Osteocyte (in vitro differentiated cells): ENCODE results near the gene KPNA6. TPM values are rescaled to one million over a fixed set of nuclear protein-coding genes. Genes with fewer than 3 reads are reported as not detected.
"Not testable (repeated sequence)": the region's sequence is repeated elsewhere in the genome, so short reads cannot be mapped to it uniquely, and the experiment has no call there.

Experiments used
- DNase-seq: peaks from one replicate; pipeline ENCODE4 v3.0.0; 2021; ENCODE audit warnings: mixed read lengths; ENCODE audit not compliant: unreplicated experiment; ENCODE audit errors: extremely low spot score
- H3K27ac Mint-ChIP-seq: one replicate; pipeline ENCODE4 v1.8.0; 2021; ENCODE audit warnings: mild to moderate bottlenecking, mixed read lengths; ENCODE audit not compliant: unreplicated experiment
- H3K27me3 Mint-ChIP-seq: one replicate; pipeline ENCODE4 v1.8.0; 2021; ENCODE audit warnings: mixed read lengths; ENCODE audit not compliant: unreplicated experiment
- H3K36me3 Mint-ChIP-seq: one replicate; pipeline ENCODE4 v1.8.0; 2021; ENCODE audit warnings: mixed read lengths; ENCODE audit not compliant: unreplicated experiment
- H3K4me1 Mint-ChIP-seq: one replicate; pipeline ENCODE4 v1.8.0; 2021; ENCODE audit warnings: mixed read lengths; ENCODE audit not compliant: unreplicated experiment
- H3K4me3 Mint-ChIP-seq: one replicate; pipeline ENCODE4 v1.8.0; 2021; ENCODE audit warnings: mild to moderate bottlenecking, moderate library complexity, mixed read lengths; ENCODE audit not compliant: unreplicated experiment
- H3K9me3 Mint-ChIP-seq: one replicate; pipeline ENCODE4 v1.8.0; 2021; ENCODE audit warnings: mixed read lengths; ENCODE audit not compliant: unreplicated experiment
- total RNA-seq: library from RNA; stranded (reverse); gene quantifications from 2 replicates; pipeline ENCODE4 v1.2.1, GENCODE V29; 2021
- TF ChIP-seq, protein P1 (sequence below): fragments of 200-600 bp; sonication (generic); IDR thresholded peaks from 2 replicates; pipeline ENCODE4 v1.5.0; 2021; ENCODE audit warnings: antibody characterized with exemption, mild to moderate bottlenecking, moderate library complexity

Gene KPNA6
- total RNA-seq, 1 donor from 2014 or later, result 75.3 TPM

DNA sequence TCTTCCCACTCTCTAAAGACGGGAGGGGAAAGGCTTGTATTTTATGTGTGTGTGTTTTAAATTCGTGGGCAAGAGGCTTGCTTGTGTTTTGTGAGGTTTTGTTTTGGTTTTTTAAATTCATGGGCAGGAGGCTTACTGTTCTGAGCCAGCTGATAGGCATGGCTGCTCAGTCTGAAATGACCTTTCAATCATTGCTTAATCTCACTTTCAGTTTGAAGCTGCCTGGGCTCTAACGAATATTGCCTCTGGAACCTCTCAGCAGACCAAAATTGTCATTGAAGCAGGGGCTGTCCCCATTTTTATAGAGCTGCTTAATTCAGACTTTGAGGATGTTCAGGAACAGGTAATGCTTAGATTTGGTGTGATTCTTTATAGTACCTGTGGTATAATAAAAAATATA is 51.3 kb downstream of the KPNA6 start:
- TF ChIP-seq, protein P1, sequence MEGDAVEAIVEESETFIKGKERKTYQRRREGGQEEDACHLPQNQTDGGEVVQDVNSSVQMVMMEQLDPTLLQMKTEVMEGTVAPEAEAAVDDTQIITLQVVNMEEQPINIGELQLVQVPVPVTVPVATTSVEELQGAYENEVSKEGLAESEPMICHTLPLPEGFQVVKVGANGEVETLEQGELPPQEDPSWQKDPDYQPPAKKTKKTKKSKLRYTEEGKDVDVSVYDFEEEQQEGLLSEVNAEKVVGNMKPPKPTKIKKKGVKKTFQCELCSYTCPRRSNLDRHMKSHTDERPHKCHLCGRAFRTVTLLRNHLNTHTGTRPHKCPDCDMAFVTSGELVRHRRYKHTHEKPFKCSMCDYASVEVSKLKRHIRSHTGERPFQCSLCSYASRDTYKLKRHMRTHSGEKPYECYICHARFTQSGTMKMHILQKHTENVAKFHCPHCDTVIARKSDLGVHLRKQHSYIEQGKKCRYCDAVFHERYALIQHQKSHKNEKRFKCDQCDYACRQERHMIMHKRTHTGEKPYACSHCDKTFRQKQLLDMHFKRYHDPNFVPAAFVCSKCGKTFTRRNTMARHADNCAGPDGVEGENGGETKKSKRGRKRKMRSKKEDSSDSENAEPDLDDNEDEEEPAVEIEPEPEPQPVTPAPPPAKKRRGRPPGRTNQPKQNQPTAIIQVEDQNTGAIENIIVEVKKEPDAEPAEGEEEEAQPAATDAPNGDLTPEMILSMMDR, result no peak
- DNase-seq, result no peak
- Mint-ChIP-seq H3K9me3 (no peaks in the 10 kb centered on the region), H3K4me3 (no peak overlapping the region), H3K36me3 (peaks cover 49% of the 10 kb centered on the region), H3K4me1 (no peaks in the 10 kb centered on the region), H3K27me3 (no peaks in the 10 kb centered on the region), H3K27ac (no peak overlapping the region)

DNA sequence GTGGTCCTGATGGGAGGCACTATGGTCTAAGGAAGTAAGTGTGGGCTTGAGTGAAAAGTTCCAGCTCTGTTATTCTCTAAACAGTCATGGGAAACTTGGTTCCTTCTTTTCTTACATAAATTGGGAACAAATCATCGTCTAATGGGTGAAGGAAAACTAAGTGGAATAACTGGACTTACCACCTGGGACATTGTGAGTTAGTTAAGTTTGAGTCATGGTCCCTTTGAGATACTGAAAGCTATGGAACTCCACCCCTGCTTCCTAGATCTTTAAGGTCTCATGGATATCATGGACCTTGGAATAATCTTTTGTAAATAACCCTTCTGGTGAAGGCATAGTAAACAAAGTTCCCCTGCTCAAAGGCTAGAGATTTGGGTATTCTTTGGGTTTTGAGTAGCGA is 55.5 kb downstream of the KPNA6 start:
- H3K36me3 Mint-ChIP-seq, result peaks cover 42% of the 10 kb centered on the region
- H3K9me3 Mint-ChIP-seq, result no peaks in the 10 kb centered on the region
- H3K4me3 Mint-ChIP-seq, result no peak overlapping the region
- DNase-seq, result no peak
- no peak overlapping the region for H3K27ac Mint-ChIP-seq
- TF ChIP-seq, protein P1, result no peak
- no peaks in the 10 kb centered on the region for H3K4me1 Mint-ChIP-seq
- no peaks in the 10 kb centered on the region for H3K27me3 Mint-ChIP-seq

DNA sequence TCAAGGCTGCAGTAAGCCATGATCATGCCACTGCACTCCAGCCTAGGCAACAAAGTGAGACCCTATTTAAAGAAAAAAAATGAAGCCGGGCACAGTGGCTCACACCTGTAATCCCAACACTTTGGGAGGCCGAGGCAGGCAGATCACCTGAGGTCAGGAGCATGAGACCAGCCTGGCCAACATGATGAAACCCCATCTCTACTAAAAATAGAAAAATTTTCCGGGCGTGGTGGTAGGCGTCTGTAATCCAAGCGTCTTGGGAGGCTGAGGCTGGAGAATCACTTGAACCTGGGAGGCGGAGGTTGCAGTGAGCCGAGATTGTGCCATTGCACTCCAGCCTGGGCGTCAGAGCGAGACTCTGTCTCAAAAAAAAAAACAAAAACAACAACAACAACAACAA is 57.8 kb downstream of the KPNA6 start:
- not testable (repeated sequence) for H3K4me3 Mint-ChIP-seq, DNase-seq, H3K9me3 Mint-ChIP-seq, H3K27ac Mint-ChIP-seq, H3K4me1 Mint-ChIP-seq, H3K27me3 Mint-ChIP-seq
- H3K36me3 Mint-ChIP-seq, result peaks cover 45% of the 10 kb centered on the region

DNA sequence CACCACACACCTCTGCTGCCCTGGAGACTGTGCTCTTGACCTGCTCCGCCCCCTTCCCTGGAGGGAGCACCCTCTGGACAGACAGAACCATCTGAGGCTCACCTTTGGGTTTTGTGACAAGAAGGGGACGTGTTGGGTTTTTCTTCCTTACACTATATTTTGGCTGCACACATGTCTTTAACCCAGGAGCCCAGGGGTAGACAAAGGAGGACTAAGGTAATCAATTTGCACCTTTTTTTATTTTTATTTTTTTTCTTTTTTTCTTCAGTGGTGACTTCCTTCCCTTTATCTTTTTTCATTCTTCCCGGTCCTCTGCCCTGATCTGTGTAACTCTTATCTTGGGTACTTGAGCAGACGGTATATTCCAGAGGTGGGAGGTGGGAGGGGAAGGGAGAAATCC is 63.1 kb downstream of the KPNA6 start:
- Mint-ChIP-seq H3K36me3 (peaks cover 42% of the 10 kb centered on the region), H3K4me3 (no peak overlapping the region), H3K27me3 (no peaks in the 10 kb centered on the region), H3K4me1 (no peaks in the 10 kb centered on the region), H3K9me3 (no peaks in the 10 kb centered on the region), H3K27ac (no peak overlapping the region)
- TF ChIP-seq, protein P1, result no peak
- no peak for DNase-seq

DNA sequence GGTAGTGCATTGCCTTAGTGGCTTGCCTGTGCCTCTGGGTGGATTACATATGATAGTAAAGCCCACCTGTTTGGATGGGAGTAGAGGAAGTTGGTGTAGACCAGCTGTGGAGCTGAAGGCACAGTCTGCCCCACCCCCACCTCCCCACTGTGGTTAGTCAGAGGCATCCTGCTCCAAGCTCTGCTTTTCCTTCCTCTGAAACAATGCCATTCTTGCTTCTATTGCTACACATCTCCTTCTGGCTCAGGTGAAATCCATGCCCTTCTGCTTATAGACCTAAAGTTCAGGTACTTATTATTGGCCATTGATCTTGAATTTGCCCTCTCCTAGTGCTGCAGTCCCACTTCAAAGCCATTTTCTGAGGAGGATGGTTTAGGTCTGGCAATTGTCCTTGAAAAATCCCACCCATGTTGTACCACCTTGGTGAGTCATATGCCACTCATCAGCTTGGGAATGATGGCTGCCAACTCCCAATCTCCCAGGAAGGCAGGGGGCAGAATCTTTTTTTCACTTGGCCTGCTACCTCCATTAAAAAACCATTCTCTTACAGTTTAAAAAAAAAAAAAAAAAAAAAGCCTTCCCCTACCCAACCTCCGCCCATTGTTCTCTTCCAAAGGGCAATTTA is 64.9 kb downstream of the KPNA6 start:
- Mint-ChIP-seq H3K36me3 (peaks cover 37% of the 10 kb centered on the region), H3K27me3 (no peaks in the 10 kb centered on the region), H3K27ac (no peak overlapping the region), H3K4me3 (no peak overlapping the region), H3K9me3 (no peaks in the 10 kb centered on the region), H3K4me1 (no peaks in the 10 kb centered on the region)
- TF ChIP-seq, protein P1, result no peak
- DNase-seq, result no peak
